GM21529 (cell line): Measurements from ENCODE around the gene TTC13.

Experiments used
- ATAC-seq: cut with Tn5 transposase; IDR thresholded peaks from one replicate; pipeline ENCODE4 v1.9.1; 2021; ENCODE audit not compliant: unreplicated experiment

TTC13 gene

DNA sequence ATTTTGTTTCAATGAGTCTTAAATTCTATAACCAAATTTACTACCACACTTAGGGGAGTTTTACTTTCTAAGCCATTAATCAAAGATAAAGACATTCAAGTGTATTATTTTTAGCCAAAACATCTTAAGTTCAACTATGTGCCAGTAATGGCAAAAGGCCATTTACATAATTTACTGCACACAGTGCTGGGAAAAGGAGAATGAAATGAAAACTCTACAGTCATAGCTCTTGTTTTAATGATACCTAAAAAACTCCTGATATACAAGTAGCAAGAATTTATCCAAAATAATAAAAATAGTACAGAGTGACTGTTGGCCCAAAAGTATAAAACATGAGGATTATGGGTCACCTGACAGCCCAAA is 67.9 kb downstream of the TTC13 start:
- ATAC-seq, result no peak

DNA sequence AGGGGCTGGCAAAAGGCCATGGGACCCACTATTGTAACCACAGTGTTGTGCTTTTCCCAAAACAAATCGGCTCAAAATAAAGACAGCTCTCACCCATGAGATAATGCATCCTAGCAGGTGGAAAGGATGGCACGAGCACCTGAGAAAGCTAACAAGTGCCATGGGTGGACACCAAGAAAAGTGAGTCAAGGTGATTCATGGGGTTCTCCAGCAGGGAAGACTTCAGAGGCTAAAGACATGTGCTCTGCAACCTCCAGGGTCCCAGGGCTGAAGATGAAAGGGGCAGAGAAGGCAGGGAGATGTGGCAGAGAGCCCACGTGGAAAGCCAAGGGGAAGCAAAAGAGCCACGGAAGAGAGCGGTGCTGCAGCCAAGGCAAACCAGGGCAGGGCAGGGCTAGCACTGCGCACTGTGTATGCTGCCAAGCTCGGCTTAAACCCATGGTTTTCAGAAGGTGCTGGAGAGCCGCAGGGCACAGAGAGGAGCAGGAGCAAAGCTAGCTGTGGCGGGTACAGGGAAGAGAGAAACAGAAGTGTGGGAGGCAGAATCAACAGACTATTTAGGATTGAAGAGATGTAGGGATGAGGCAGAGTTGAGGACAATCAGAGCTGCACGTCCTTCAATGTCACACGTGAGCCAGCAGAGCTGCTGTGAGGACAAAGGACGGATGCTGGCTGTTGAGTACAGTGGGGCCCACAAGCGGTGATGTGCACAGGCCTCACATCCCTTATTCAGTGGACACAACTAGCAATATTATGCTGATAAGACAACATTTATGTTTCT is 68.5 kb downstream of the TTC13 start:
- no peak for ATAC-seq

DNA sequence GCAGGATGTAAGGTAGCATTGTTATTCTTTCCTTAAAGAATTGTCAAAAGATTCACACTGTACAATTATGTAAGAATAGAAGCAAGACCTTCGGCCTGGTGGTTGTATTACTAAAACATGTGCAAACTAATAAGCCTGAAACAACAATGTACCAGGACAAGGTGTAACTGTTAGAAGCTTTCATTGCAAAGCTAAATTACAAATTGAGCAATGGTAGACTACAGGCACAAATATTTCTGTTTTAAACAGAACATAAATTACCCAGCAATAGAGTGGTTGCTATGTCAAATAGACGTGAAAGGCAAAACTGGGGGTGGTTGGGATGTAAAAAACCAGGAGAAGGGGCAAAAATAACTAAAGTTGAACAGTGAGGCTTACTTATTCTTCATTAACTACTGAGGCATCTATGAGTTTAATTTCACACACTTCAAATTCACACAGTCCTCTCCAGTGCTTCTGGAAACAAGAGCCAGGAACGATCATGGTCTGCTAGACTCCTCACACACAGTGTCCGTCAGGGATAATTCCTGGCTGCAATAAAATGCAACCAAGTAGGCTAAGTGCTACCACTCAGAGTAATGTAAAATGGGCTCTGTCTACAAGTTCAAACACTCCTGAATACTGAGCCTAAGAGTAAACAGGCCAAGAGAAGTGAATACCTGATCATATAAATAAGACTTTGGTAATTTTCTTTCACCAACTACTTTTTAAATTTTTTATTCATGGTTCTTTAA is 71.0 kb downstream of the TTC13 start:
- no peak for ATAC-seq

DNA sequence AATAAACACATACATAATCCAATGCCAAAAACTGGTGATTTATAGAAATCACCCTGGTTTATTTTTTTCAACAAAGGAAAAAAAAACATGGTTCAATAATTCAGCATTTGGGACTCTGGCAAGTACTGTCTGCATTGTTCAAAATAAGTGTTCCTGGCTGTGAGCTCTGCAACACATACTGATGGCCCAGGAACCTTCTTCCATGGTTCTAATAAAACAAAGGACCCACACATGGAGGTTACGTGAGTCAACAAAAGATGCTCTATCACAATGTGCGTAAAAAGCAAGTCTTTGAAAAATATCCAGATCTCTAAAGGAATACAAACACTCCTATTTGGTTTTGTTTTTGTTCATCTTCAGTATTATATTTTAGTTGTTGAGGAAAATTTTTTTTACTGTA is 72.4 kb downstream of the TTC13 start:
- ATAC-seq, result no peak

DNA sequence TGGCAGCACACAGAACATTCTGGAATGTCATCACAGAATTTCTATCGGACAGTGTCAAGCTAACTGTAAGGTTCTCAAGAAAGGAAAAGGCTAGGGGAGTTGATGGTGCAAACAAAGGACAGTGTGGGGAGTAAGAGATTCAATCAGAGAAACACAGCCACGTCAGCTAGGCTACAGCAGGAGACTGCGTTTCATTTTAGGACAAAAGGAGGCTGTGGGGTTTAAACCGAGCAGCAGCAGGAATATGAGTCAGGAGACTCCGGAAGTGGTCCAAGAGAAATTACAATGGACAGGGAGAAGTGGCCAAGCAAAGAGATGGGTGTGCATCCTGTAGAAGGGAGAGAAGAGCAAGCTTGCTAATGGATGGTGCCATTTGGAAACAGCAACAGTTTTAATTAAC is 72.9 kb downstream of the TTC13 start:
- no peak for ATAC-seq

DNA sequence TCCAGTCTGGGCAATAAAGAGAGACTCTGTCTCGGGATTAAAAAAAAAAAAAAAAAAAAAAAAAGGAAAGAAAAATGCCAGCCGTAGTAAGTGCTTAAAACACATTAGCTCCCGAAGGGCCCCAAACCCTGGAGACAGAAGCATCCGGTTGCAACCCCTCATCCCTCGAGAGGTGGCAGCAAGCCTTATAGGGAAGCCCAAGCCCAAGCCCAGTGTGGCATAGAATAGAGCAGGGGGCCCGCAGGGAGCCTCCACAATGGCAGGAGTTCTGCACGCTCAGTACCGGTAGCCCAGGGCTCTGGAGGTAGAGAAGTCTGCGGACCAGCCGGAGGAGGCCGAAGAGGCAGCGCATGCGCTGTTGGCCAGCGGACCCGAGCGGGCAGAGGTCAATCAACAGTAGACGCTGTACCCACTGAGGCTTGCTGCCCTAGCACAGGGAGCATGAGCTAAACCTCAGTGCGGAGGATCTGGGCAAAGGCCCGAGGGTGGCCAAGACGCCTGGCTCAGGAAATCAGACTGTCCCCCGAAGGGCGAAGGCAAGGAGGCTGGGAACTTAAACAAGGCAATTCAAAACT is 76.2 kb downstream of the TTC13 start:
- no peak for ATAC-seq

DNA sequence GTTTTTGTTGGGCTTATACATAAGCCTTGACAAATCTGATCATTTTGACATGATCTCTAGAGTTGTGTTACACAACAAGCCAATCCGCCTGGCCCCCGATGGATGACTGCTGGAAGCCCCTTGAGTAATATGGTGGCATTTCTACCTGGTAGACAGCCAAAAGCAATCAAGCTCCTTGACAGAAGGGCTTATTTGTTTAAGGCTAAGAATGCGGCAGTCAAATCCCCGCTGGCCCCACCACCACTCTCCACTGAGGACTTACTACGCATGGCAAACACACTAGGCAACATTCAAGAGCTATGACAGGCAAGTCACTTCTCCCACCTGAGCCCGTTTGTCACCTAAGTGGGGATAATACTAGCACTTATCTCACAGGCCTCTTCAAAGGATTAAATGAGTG is 77.0 kb downstream of the TTC13 start:
- no peak for ATAC-seq

DNA sequence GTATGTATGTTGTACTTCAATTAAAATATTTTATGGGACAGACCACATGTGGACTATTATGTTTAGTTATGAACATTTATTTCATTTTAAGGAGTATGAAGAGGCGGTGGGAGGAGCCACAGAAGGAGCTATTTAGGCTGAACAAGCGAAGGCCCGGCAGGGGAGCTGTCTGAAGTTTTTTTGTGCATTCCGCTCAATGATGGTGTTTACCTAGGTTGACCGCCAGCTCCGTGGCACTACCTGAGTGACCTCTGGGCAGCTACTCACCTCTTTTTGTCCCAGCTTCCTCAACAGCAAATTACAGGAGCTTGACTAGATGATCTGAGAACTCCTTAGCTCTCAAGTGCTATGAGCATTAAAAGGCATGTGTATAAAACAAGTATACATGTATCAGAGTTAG is 77.7 kb downstream of the TTC13 start:
- no peak for ATAC-seq

DNA sequence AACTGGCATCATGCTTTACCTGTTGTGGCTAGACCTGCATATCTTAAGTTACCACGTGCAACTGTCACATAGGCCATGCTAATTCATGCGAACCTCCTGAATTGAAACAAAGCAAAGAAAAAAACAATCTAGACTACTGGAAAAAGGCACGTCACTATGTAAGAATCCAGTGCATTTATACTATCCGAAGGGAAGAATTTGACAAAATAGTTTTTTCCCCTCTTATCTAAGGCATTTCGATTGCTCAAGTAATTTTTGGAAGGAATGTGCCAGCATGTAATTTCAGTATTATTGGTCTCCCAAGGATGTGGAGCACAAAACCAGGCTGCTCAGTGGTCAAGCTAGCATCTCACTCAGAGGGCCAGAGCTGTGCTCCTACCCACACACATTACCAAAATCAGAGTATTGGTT is 78.8 kb downstream of the TTC13 start:
- ATAC-seq, result no peak

DNA sequence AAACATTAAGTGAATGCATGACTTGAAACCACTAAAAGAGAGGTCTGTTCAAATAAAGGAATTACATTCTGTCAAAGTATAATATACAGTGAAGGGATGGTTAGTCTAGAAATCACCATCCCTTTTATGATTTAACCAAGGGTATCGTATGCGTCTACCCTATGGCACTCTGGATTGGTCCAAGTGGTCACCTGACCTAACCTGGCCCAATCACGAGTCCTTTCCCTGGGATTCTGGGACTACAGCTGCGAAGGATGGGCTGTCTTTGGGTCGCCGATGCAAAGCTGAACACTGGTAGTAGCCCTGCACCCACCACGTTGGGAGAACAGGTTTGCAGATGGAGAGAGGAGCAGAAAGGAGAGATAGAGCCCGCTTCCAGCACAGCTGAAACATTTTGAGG is 79.9 kb downstream of the TTC13 start:
- ATAC-seq, result no peak

DNA sequence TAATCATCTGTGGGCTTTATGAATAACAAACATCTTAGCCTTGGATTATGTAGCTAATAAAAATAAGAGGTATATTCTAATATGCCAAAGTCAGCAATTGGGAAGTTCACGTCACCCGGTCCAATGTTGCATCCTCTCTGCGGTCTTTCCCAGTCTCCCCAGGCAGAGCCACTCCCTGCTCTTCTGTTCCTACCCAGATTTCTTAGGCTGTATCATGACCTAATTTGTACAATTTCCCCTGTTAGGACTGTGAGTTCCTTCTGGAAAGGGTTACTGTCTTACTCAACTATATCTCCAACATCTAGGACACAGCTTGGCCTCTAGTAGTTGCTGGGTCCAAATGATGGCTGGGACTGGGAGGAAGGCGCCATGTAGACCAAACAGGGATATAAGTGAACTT is 80.5 kb downstream of the TTC13 start:
- ATAC-seq, result no peak

DNA sequence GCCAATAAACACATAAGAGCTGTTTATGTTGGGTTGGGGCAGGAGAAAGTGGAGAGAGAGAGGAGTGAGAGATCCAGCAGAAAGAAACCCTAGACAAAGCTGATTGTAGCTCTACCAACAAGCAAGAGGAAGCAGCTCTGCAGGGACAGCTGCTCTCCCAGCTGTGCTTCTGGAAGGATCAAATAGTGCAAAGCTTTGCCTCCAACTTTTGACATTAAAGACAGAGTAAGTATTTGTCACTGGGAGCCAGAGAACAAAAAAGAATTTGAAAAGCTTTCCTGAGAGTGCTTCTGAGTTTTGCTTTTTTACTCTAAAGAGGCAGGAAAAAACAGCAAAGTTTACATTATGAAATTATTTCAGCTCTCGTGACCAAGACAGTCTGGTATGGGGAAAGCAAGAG is 81.9 kb downstream of the TTC13 start:
- ATAC-seq, result no peak

DNA sequence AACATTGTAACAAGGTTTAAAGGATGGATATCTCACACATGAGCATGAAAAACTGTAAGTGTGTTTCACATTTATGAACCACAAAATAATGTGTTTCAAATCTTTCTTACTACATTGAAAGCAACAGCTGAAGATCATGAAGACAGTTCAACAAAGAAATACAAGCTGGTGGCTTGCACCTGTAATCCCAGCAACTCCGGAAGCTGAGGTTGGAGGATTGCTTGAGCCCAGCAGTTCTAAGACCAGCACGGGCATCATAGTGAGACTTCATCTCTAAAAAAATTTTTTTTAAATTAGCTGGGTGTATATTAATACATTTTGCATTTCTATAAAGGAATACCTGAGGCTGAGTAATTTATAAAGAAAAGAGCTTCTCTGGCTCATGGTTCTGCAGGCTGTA is 83.2 kb downstream of the TTC13 start:
- no peak for ATAC-seq

DNA sequence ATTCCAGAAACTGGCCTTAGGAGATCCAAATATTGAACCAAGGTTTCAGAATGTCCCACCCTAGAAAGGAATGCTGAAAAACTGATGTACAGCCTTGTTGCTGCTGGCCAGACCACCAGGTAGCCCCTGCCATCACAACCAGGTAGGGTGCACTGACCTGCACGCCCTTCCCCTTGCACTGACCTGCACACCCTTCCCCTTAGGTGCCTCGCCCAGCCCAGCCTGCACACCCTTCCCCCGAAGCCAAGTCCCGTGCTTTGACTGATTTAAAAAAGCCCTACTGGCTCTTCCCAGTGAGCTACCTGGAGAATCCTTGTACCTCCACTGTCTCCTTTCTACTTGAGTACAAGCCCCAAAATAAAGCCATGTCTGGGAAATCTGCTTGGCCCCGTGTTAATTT is 84.0 kb downstream of the TTC13 start:
- no peak for ATAC-seq

DNA sequence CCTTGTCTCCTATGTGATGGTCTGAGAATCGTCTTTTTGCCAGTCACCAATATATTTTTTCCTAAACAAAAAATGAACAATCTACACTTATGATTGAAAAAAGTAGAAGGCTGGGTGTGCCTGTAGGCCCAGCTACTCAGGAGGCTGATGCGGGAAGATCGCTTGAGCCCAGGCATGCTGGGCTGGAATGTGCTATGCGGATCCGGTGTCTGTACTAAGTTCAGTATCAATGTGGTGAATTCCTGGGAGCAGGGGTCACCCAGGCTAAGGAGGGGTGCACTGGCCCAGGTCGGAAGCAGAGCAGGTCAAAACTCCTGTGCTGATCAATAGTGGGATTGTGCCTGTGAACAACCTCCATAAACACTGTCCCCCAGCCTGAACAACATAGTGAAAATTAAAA is 84.6 kb downstream of the TTC13 start:
- no peak for ATAC-seq

DNA sequence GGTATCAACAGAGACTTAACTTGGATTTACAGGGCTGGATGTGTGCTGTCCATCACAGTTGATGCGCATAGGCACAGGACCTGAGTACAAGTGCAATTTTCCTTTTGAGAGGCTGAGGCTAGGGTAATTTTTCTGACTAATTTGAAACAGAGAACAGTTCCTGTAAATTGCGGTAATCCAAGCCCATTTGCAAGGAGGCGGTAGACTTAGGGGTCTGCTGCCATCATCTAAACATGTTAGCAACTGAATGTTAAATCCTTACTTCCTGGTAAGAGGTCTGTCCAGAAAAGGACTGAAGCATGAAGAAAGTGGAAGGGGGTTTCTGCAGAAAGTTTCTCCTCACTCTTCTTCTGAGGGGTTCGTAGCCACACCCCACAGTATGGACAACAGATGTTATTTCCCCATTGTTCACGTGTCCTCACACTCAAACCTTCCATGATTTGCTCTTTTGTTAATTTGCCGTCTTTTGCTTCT is 86.6 kb downstream of the TTC13 start:
- peak; percentile 76 for ATAC-seq

DNA sequence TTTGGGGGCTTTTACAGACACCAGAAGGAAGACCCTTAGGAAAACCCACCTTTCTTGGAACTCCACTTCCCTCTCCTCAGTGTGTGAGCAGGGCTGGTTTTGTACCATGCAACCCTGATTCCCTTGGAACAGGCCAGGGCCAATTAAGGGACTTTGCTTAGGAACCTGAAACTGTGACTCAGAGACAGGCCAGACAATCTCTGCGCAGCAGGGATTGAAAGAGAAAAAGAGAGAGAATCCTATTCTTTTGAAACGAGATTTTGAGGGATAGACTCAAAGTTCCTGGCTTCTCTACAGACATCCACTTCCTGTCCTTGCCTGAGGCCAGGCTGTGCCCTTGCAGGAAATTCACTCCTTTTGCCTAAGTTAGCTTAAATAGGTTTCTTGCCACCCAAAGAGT is 87.2 kb downstream of the TTC13 start:
- no peak for ATAC-seq

DNA sequence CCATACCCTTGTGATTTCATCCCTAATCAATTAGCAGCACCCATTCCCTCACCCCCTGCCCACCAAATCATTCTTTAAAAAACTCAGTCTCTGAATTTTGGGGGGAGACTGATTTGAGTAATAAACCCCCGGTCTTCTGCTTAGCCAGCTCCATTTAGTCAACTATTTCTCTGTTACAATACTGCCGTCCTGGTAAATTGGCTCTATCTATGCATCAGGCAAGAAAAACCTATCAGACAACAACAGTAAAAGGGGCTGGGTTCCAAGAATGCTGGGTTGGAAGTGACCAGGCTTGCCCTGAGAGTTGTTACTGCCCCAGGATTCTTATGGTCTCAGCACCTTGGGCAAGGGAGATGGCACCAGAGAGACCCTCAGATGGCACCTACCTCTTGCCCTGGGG is 94.0 kb downstream of the TTC13 start:
- ATAC-seq, result no peak

DNA sequence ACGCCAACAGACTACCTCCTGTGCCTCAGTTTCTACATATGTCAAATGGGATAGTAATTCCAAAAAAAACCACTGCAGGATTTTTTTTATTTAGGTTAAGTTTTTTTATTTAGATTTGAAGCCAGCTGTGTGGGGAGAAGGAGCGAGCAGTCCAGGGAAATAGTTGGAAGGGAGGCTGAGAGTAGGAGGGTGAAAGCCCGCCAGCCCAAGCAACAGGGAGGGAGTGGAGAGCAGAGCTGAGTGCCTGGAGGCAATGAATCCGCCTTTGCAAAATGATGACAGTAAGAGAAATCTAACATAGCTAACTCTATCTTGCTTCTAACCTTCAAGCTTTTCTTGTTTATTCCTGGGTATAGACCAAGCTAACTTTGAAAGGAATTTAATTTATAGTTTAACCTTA is 94.7 kb downstream of the TTC13 start:
- ATAC-seq, result no peak

DNA sequence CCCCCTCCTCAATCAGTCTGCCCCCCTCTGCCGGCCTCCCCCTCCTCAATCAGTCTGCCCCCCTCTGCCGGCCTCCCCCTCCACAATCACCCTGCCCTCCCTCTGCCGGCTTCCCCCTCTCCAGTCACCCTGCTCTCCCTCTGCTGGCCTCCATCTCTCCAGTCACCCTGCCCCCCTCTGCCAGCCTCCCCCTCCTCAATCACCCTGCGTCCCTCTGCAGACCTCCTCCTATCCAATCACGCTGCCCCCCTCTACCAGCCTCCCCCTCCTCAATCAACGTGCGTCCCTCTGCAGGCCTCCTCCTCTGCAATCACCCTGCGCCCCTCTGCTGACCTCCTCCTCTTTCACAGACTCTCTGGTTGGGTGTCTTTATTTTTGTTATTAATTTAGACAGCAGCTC is 98.9 kb downstream of the TTC13 start:
- no peak for ATAC-seq

DNA sequence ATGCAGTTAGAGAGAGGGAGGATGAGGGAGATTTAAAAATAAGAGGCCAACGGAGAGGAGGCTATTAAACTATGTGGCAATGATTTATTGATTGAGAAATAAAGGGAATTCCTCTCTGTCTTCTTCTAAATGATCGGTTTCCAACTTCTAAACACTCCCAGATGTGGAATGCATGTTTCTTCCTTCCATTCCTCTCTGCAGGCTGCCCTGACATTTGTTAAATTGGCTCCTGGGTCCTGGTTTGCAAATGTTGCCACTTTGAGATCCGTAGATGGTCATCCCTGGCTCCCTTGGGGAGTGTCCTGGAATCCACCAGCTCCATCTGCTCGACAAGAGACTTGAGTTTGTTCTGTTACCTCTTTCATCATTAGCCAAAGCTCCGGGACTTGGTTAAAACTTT is 100.1 kb downstream of the TTC13 start:
- no peak for ATAC-seq

DNA sequence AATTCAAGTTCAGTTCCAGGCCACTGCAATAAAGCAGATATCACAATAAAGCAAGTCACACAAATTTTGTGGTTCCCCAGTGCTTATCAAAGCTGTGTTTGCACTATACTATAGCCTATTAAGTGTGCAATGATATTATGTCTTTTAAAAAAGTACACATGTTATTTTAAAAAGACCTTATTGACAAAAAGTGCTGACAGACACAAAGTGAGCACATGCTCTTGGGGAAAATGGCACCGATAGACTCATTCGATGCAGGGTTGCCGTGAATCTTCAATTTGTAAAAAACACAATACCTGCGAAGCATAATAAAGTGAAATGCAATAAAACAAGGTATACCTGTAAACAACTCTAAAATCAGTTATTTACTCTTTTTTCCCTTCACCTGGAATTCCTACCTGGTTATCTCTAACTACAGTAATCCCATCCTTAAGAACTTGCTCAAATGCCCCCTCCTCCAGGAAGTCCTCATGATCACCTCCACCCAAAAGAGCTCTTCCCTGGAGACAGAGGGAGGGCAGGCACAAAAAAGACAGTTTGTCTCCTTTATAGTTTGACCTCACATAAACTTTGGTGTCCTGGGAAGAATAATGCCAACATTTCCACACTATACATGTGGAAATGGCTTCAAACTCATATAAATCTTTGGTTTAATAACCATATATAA is 100.6 kb downstream of the TTC13 start:
- no peak for ATAC-seq
